Islet precursor cell (in vitro differentiated cells): Measurements from ENCODE around the gene FREM2.

ENCODE experiments used
- DNase-seq: peaks from one replicate; pipeline ENCODE4 v3.0.0-alpha.2; 2018

Gene FREM2

DNA sequence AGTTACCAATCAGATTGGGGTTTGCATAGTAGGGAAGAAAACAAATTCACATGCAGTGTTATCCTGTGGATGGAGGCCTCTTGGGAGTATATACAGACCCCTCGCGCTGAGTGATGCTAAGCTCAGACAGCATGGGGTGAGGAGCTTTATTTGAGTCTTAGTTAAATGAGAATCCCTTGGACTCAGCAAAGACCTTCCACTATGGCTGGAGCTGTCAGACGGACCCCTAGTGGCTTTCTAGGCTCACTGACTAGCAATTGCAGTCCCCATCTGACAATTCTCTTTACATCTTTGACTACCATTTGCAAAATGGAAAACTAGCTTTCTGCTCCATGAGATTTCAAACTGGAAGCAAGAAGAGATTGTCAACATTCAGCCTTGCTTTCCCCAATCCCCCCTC lies 213.3 kb downstream of the FREM2 start:
- no peak for DNase-seq

DNA sequence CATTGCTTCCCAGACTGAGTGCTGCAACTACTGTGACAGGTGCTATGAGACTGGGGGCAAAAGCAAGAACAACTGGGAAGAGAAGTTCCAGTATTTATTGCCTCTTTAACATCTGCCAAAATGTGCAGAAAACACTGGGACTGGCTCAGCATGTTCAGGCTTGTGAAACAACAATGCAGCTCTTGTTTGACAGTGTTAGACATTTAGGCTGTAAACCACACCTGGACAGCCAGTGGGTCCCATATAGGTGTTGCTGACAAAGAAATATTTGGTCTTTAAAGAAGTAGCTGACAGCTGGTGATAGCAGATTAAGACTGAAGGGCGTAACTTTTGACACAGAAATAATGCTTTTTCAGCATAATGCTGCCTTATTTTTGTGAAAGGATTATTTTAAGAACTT lies 215.7 kb downstream of the FREM2 start:
- no peak for DNase-seq

DNA sequence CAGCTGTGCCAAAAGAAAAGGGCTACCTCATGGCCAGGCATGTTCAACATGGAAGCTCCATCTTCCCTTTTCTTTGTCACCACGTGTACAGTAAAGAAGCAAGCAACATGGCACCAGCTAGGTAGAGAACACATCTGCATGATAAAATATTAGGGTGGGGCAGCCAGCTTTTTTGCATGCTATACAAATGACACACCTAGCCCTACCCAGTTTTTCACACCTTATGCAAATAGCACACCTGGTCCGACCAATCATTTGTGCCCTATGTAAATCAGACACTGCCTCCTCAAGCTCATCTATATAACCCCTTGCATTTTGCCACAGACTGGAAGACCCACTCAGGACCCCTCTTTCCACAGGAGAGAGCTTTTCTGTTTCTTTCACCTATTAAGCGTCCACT lies 218.2 kb downstream of the FREM2 start:
- no peak for DNase-seq

DNA sequence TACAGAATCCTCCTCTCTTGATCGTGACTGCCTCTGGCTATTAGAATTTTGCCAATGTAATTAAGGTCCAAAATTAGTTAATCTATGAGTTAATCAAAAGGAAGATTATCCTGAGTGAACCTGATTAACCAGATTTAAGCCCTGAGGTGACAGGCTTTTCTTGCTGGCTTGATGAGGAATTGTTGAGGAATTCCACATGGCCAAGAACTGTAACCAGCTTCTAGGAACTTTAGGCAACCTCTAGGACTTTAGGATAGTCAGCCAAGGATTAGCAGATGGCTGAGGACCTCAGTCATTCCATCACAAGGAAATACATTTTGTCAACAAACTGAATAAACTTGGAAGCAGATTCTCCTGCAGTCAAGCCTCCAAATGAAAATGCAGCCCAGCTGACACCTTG lies 219.0 kb downstream of the FREM2 start:
- DNase-seq = no peak

DNA sequence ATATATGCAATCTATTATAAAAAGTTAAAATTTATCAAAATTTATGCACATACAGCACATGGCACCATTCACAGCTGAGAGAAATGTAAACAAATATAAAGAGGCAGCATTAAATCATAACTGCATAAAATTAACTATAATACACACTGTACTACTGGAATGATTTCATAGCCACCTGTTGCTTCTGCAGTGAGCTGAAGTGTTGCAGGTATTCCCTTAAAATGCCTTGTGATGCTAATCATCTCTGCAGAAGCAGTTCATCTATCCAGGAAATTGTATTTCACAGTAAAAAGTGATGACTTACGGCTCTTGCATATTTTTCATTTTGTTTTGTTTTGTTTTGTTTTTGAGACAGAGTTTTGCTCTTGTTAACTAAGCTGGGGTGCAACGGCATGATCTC lies 221.7 kb downstream of the FREM2 start:
- no peak for DNase-seq

DNA sequence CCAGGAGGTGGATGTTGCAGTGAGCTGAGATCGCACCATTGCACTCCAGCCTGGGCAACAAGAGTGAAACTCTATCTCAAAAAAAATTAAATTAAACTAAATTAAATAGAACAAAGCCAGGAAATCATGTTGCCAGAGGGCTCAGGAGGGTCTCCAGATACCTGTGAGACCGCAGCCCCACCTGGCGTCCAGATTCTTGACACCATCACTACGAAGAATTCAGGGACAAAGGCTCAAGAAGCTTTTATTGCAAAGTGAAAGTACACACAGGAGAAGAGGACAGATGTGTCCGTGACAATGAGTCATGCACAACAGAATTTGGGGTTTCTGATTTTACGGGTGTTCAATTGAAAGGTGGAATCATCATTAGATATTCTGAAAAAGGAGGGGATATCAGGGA lies 227.2 kb downstream of the FREM2 start:
- no peak for DNase-seq

DNA sequence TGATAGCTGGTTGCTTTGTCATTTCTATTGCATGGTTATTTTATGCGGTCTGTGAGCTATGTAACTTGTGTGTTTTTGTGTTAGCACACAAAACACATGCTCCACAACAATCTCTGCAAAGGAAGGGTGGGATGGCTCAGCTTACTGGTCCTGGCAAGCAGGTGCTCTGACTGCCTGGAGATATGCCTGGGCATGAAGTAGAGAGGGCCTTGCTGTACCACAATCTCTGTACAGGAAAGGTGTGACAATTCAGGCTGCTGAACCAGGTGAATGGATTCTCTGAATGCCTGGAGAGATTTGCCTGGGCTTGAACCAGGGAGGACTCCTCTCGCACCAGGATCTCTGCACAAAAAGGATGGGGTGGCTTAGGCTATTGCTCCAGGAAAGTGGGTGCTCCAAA lies 234.2 kb downstream of the FREM2 start:
- no peak for DNase-seq

DNA sequence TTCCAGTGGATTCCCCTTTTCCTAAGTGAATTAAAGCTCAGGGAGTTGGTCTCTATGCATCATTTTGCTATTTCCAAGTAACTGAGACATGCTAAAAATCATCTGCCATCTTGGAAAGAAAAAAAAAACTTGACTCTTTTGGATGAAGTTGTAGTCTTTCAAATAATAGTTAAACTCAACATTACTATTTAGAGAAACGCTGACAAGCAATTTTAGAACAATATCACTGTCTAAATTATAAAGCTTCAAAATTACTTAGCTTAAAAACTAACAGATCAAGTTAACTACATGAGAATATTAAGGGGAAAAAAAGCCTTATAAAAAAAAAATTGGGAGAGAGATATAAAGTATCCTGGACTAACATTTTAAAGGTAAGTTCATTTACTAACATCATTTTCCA lies 235.3 kb downstream of the FREM2 start:
- DNase-seq = no peak

DNA sequence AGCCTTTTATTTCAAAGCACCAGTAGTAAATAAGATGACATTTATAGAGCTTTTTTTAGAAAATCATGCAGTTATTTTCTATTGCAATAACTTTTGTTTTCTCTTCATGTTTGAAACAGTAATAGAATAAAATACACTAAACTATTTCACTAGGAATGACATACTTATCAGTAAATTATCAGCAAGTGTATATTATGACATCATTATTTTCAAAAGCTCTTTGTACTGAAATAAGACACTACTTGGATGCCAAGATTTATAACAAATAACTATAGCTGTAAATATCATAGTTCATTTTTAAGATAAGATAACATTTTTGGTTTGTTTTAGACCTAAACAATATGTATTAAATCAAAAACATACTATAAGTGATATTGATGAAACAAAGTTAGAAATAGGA lies 246.9 kb downstream of the FREM2 start:
- DNase-seq = no peak
